ENCODE data around the gene ROPN1L. TPM values are rescaled to one million over a fixed set of nuclear protein-coding genes. Genes with fewer than 3 reads are reported as not detected.

The ROPN1L gene
- total and polyA plus RNA-seq, 5 donors from 2014 or later, result 3.0 to 14.4 (median 5.3) TPM

GRCh38 chr5:10442576-10442975, 897 bp downstream of the ROPN1L start:
- H3K4me3 ChIP-seq (ENCODE audit: low read depth, low read length), result peak overlapping the region; percentile 79
- H3K27ac Mint-ChIP-seq, result peak overlapping the region; percentile 60 to 76 (median 66)
- DNase-seq, result no peak

GRCh38 chr5:10445352-10445751, 3.7 kb downstream of the ROPN1L start:
- Mint-ChIP-seq H3K36me3 (peaks cover 4% of the 10 kb centered on the region), H3K27ac (peak overlapping the region; percentile 39 to 65 (median 54)), H3K27me3 (no peaks in the 10 kb centered on the region), H3K4me3 (peak overlapping the region; percentile 55 to 83 (median 76)), H3K9me3 (peaks cover 0 to 4% (median 3%) of the 10 kb centered on the region in 7 donors), H3K4me1 (peaks cover 29 to 70% (median 46%) of the 10 kb centered on the region in 4 donors)
- Histone ChIP-seq H3K9me3 (ENCODE audit: control insufficient read depth in 2 of 2, low read length in 2 of 2) (no peaks in the 10 kb centered on the region), H3K36me3 (ENCODE audit: control insufficient read depth, insufficient read depth, low read length) (no peaks in the 10 kb centered on the region), H3K4me3 (ENCODE audit: low read depth, low read length) (peak overlapping the region; percentile 80), H3K27me3 (ENCODE audit: control insufficient read depth, insufficient read depth, low read length) (no peaks in the 10 kb centered on the region), H3K27ac (ENCODE audit: insufficient read depth, low read length, poor library complexity, severe bottlenecking) (peak overlapping the region; percentile 18), H3K4me1 (ENCODE audit: control insufficient read depth, insufficient read depth, low read length, poor library complexity, severe bottlenecking) (peaks cover 64% of the 10 kb centered on the region)
- DNase-seq, result peak in 2 of 3 donors; percentile 7 to 89
- ATAC-seq (ENCODE audit: low read depth in 2 of 2), result peak; percentile 4 to 6

More at GRCh38 chr5:10442576-10442975, 897 bp downstream of the ROPN1L start:
- Mint-ChIP-seq H3K36me3 (peaks cover 11% of the 10 kb centered on the region), H3K4me1 (peaks cover 37 to 63% (median 45%) of the 10 kb centered on the region in 4 donors), H3K4me3 (peak overlapping the region; percentile 87 to 94 (median 90)), H3K9me3 (peaks cover 0 to 4% (median 3%) of the 10 kb centered on the region in 7 donors), H3K27me3 (no peaks in the 10 kb centered on the region)
- no peak for ATAC-seq (ENCODE audit: low read depth in 2 of 2)
- Histone ChIP-seq H3K27me3 (ENCODE audit: control insufficient read depth, insufficient read depth, low read length) (no peaks in the 10 kb centered on the region), H3K4me1 (ENCODE audit: control insufficient read depth, insufficient read depth, low read length, poor library complexity, severe bottlenecking) (peaks cover 61% of the 10 kb centered on the region), H3K27ac (ENCODE audit: insufficient read depth, low read length, poor library complexity, severe bottlenecking) (no peak overlapping the region), H3K9me3 (ENCODE audit: control insufficient read depth in 2 of 2, low read length in 2 of 2) (no peaks in the 10 kb centered on the region), H3K36me3 (ENCODE audit: control insufficient read depth, insufficient read depth, low read length) (no peaks in the 10 kb centered on the region)

- Mint-ChIP-seq H3K4me1 (peaks cover 24 to 65% (median 41%) of the 10 kb centered on the region in 4 donors), H3K36me3 (peaks cover 4% of the 10 kb centered on the region), H3K27me3 (no peaks in the 10 kb centered on the region), H3K27ac (peak overlapping the region in 2 of 3 donors; percentile 60 to 62), H3K9me3 (peaks cover 0 to 4% (median 3%) of the 10 kb centered on the region in 7 donors), H3K4me3 (peak overlapping the region in 3 of 4 donors; percentile 33 to 83 (median 82))
- no peak overlapping the region for H3K27ac ChIP-seq (ENCODE audit: insufficient read depth, low read length, poor library complexity, severe bottlenecking)
- no peaks in the 10 kb centered on the region for H3K9me3 ChIP-seq (ENCODE audit: control insufficient read depth in 2 of 2, low read length in 2 of 2)
- no peak for DNase-seq
- H3K4me1 ChIP-seq (ENCODE audit: control insufficient read depth, insufficient read depth, low read length, poor library complexity, severe bottlenecking), result peaks cover 56% of the 10 kb centered on the region
- H3K36me3 ChIP-seq (ENCODE audit: control insufficient read depth, insufficient read depth, low read length), result no peaks in the 10 kb centered on the region
- no peak for ATAC-seq (ENCODE audit: low read depth in 2 of 2)
- H3K27me3 ChIP-seq (ENCODE audit: control insufficient read depth, insufficient read depth, low read length), result no peaks in the 10 kb centered on the region
- no peak overlapping the region for H3K4me3 ChIP-seq (ENCODE audit: low read depth, low read length)
These were observed 4.8 kb downstream of the ROPN1L start for GRCh38 chr5:10446490-10446889.

GRCh38 chr5:10447041-10447440, 5.4 kb downstream of the ROPN1L start:
- DNase-seq (peak in 1 of 3 donors; percentile 55), ATAC-seq (ENCODE audit: low read depth in 2 of 2) (no peak)
- Histone ChIP-seq H3K27me3 (ENCODE audit: control insufficient read depth, insufficient read depth, low read length) (no peaks in the 10 kb centered on the region), H3K36me3 (ENCODE audit: control insufficient read depth, insufficient read depth, low read length) (no peaks in the 10 kb centered on the region), H3K4me3 (ENCODE audit: low read depth, low read length) (no peak overlapping the region), H3K27ac (ENCODE audit: insufficient read depth, low read length, poor library complexity, severe bottlenecking) (no peak overlapping the region), H3K4me1 (ENCODE audit: control insufficient read depth, insufficient read depth, low read length, poor library complexity, severe bottlenecking) (peaks cover 53% of the 10 kb centered on the region), H3K9me3 (ENCODE audit: control insufficient read depth in 2 of 2, low read length in 2 of 2) (no peaks in the 10 kb centered on the region)
- peaks cover 24 to 65% (median 44%) of the 10 kb centered on the region in 4 donors for H3K4me1 Mint-ChIP-seq
- no peaks in the 10 kb centered on the region for H3K27me3 Mint-ChIP-seq
- peaks cover 4% of the 10 kb centered on the region for H3K36me3 Mint-ChIP-seq
- peak overlapping the region in 3 of 4 donors; percentile 22 to 82 (median 47) for H3K4me3 Mint-ChIP-seq
- peaks cover 0 to 4% (median 3%) of the 10 kb centered on the region in 7 donors for H3K9me3 Mint-ChIP-seq
- H3K27ac Mint-ChIP-seq, result peak overlapping the region in 2 of 3 donors; percentile 62 to 78

GRCh38 chr5:10448754-10449360, 7.2 kb downstream of the ROPN1L start:
- Mint-ChIP-seq H3K36me3 (peaks cover 4% of the 10 kb centered on the region), H3K4me3 (no peak overlapping the region), H3K4me1 (peaks cover 21 to 58% (median 40%) of the 10 kb centered on the region in 4 donors)

GRCh38 chr5:10451137-10451824, 9.6 kb downstream of the ROPN1L start:
- ATAC-seq (ENCODE audit: low read depth in 2 of 2), result no peak
- H3K36me3 ChIP-seq (ENCODE audit: control insufficient read depth, insufficient read depth, low read length), result no peaks in the 10 kb centered on the region
- peak overlapping the region; percentile 2 for H3K27ac ChIP-seq (ENCODE audit: insufficient read depth, low read length, poor library complexity, severe bottlenecking)
- no peaks in the 10 kb centered on the region for H3K9me3 ChIP-seq (ENCODE audit: control insufficient read depth in 2 of 2, low read length in 2 of 2)
- Mint-ChIP-seq H3K27ac (peak overlapping the region in 1 of 3 donors; percentile 61), H3K36me3 (no peaks in the 10 kb centered on the region), H3K4me1 (peaks cover 9 to 43% (median 27%) of the 10 kb centered on the region in 4 donors), H3K9me3 (peaks cover 0 to 2% (median 0%) of the 10 kb centered on the region in 7 donors), H3K4me3 (no peak overlapping the region), H3K27me3 (no peaks in the 10 kb centered on the region)
- no peak overlapping the region for H3K4me3 ChIP-seq (ENCODE audit: low read depth, low read length)
- no peak for DNase-seq
- peaks cover 17% of the 10 kb centered on the region for H3K4me1 ChIP-seq (ENCODE audit: control insufficient read depth, insufficient read depth, low read length, poor library complexity, severe bottlenecking)
- no peaks in the 10 kb centered on the region for H3K27me3 ChIP-seq (ENCODE audit: control insufficient read depth, insufficient read depth, low read length)

More at GRCh38 chr5:10448754-10449360, 7.2 kb downstream of the ROPN1L start:
- Histone ChIP-seq H3K4me3 (ENCODE audit: low read depth, low read length) (no peak overlapping the region), H3K27ac (ENCODE audit: insufficient read depth, low read length, poor library complexity, severe bottlenecking) (no peak overlapping the region), H3K27me3 (ENCODE audit: control insufficient read depth, insufficient read depth, low read length) (no peaks in the 10 kb centered on the region), H3K4me1 (ENCODE audit: control insufficient read depth, insufficient read depth, low read length, poor library complexity, severe bottlenecking) (peaks cover 41% of the 10 kb centered on the region), H3K36me3 (ENCODE audit: control insufficient read depth, insufficient read depth, low read length) (no peaks in the 10 kb centered on the region), H3K9me3 (ENCODE audit: control insufficient read depth in 2 of 2, low read length in 2 of 2) (no peaks in the 10 kb centered on the region)
- Mint-ChIP-seq H3K9me3 (peaks cover 0 to 4% (median 3%) of the 10 kb centered on the region in 7 donors), H3K27me3 (no peaks in the 10 kb centered on the region), H3K27ac (peak overlapping the region in 2 of 3 donors; percentile 59 to 80)
- no peak for ATAC-seq (ENCODE audit: low read depth in 2 of 2)
- DNase-seq, result no peak

GRCh38 chr5:10452768-10453331, 11.2 kb downstream of the ROPN1L start:
- Mint-ChIP-seq H3K4me1 (peaks cover 6 to 32% (median 16%) of the 10 kb centered on the region in 4 donors), H3K27ac (no peak overlapping the region), H3K36me3 (no peaks in the 10 kb centered on the region), H3K27me3 (no peaks in the 10 kb centered on the region), H3K9me3 (no peaks in the 10 kb centered on the region), H3K4me3 (peak overlapping the region in 1 of 4 donors; percentile 58)
- H3K27ac ChIP-seq (ENCODE audit: insufficient read depth, low read length, poor library complexity, severe bottlenecking), result no peak overlapping the region
- no peaks in the 10 kb centered on the region for H3K9me3 ChIP-seq (ENCODE audit: control insufficient read depth in 2 of 2, low read length in 2 of 2)
- H3K4me1 ChIP-seq (ENCODE audit: control insufficient read depth, insufficient read depth, low read length, poor library complexity, severe bottlenecking), result peaks cover 4% of the 10 kb centered on the region
- peak; percentile 78 to 80 for ATAC-seq (ENCODE audit: low read depth in 2 of 2)
- no peak overlapping the region for H3K4me3 ChIP-seq (ENCODE audit: low read depth, low read length)
- DNase-seq, result peak; percentile 18 to 87 (median 67)
- H3K36me3 ChIP-seq (ENCODE audit: control insufficient read depth, insufficient read depth, low read length), result no peaks in the 10 kb centered on the region
- H3K27me3 ChIP-seq (ENCODE audit: control insufficient read depth, insufficient read depth, low read length), result no peaks in the 10 kb centered on the region

Data from CD4-positive, CD25-positive, alpha-beta regulatory T cell (primary cell).